BLaER1 treated with 17β-estradiol and CSF1 and Interleukin-3, amounts not matched to agents 10 nM and 100 nM (cell line): ENCODE data around the gene GBF1.

Experiments
- H3K27ac ChIP-seq, 11 experiments: shearing (Covaris generic); formaldehyde crosslinking; 2 replicates each; pipeline ENCODE4 v1.8.1; 2022
- H3K27me3 ChIP-seq, 11 experiments: shearing (Covaris generic); formaldehyde crosslinking; 2 replicates each; pipeline ENCODE4 v1.8.1; 2022
- H3K36me3 ChIP-seq, 11 experiments: shearing (Covaris generic); formaldehyde crosslinking; 2 replicates each; pipeline ENCODE4 v1.8.1; 2022
- H3K4me1 ChIP-seq, 10 experiments: shearing (Covaris generic); formaldehyde crosslinking; 2 replicates each; pipeline ENCODE4 v1.8.1; 2022
- H3K4me2 ChIP-seq, 11 experiments: shearing (Covaris generic); formaldehyde crosslinking; 2 replicates each; pipeline ENCODE4 v1.8.1; 2022
- H3K4me3 ChIP-seq, 10 experiments: shearing (Covaris generic); formaldehyde crosslinking; 2 replicates each; pipeline ENCODE4 v1.8.1; 2022
- H3K9ac ChIP-seq, 11 experiments: shearing (Covaris generic); formaldehyde crosslinking; 2 replicates each; pipeline ENCODE4 v1.8.1; 2022
- H3K9me3 ChIP-seq, 11 experiments: shearing (Covaris generic); formaldehyde crosslinking; replicated peaks in 1 of 11; 2 replicates each; pipeline ENCODE4 v1.8.1; 2022
- H4K20me1 ChIP-seq, 11 experiments: shearing (Covaris generic); formaldehyde crosslinking; 2 replicates each; pipeline ENCODE4 v1.8.1; 2022
- Cebpa-rat ChIP-seq, 11 experiments: shearing (Covaris generic); IDR thresholded peaks; 2 replicates each; pipeline ENCODE4 v1.8.1; 2022

Gene GBF1

GRCh38 chr10:102413053-102413705 is 167.8 kb downstream of the GBF1 start:
- no peak overlapping the region for H3K27ac ChIP-seq
- H3K27me3 ChIP-seq: peaks cover 60 to 100% (median 98%) of the 10 kb centered on the region in 11 experiments
- H3K9me3 ChIP-seq: no peaks in the 10 kb centered on the region
- no peak for TF ChIP-seq Cebpa-rat (IDR thresholded peaks at IDR 0.05)
- peaks cover 9 to 24% (median 13%) of the 10 kb centered on the region in 10 experiments for H3K4me1 ChIP-seq
- peaks cover 0 to 68% (median 0%) of the 10 kb centered on the region in 11 experiments; a peak in 9 of 22 replicates for H4K20me1 ChIP-seq
- H3K9ac ChIP-seq: peak overlapping the region in 2 of 11 experiments; percentile 9 to 23; a peak in 1 of 22 replicates
- no peak overlapping the region for H3K4me3 ChIP-seq
- no peaks in the 10 kb centered on the region for H3K36me3 ChIP-seq
- peak overlapping the region in 9 of 11 experiments; percentile 32 to 65 (median 48); a peak in 18 of 22 replicates for H3K4me2 ChIP-seq

GRCh38 chr10:102413806-102414561 is 168.7 kb downstream of the GBF1 start:
- Histone ChIP-seq H3K27me3 (peaks cover 59 to 100% (median 98%) of the 10 kb centered on the region in 11 experiments), H3K27ac (no peak overlapping the region), H3K9ac (no peak overlapping the region), H4K20me1 (peaks cover 0 to 68% (median 0%) of the 10 kb centered on the region in 11 experiments; a peak in 9 of 22 replicates), H3K9me3 (no peaks in the 10 kb centered on the region), H3K4me2 (peak overlapping the region in 3 of 11 experiments; percentile 18 to 63 (median 35); a peak in 6 of 22 replicates), H3K36me3 (no peaks in the 10 kb centered on the region), H3K4me1 (peaks cover 11 to 26% (median 14%) of the 10 kb centered on the region in 10 experiments), H3K4me3 (no peak overlapping the region)
- TF ChIP-seq Cebpa-rat (IDR thresholded peaks at IDR 0.05): no peak

- Histone ChIP-seq H4K20me1 (peaks cover 0 to 63% (median 0%) of the 10 kb centered on the region in 11 experiments; a peak in 9 of 22 replicates), H3K27ac (no peak overlapping the region), H3K4me1 (peaks cover 19 to 34% (median 22%) of the 10 kb centered on the region in 10 experiments), H3K36me3 (no peaks in the 10 kb centered on the region), H3K27me3 (peaks cover 57 to 100% (median 98%) of the 10 kb centered on the region in 11 experiments), H3K9ac (no peak overlapping the region), H3K4me2 (peak overlapping the region in 3 of 11 experiments; percentile 18 to 63 (median 35); a peak in 5 of 22 replicates), H3K9me3 (no peaks in the 10 kb centered on the region), H3K4me3 (no peak overlapping the region)
- no peak for TF ChIP-seq Cebpa-rat (IDR thresholded peaks at IDR 0.05)
These were observed 169.4 kb downstream of the GBF1 start for GRCh38 chr10:102414749-102415148.

GRCh38 chr10:102416283-102416682 is 171.0 kb downstream of the GBF1 start:
- H4K20me1 ChIP-seq: peaks cover 0 to 51% (median 0%) of the 10 kb centered on the region in 11 experiments; a peak in 8 of 22 replicates
- H3K27me3 ChIP-seq: peaks cover 42 to 85% (median 82%) of the 10 kb centered on the region in 11 experiments
- H3K4me3 ChIP-seq: no peak overlapping the region
- no peak overlapping the region for H3K4me2 ChIP-seq
- no peak overlapping the region for H3K9ac ChIP-seq
- no peak overlapping the region for H3K27ac ChIP-seq
- no peak for TF ChIP-seq Cebpa-rat (IDR thresholded peaks at IDR 0.05)
- H3K9me3 ChIP-seq: no peaks in the 10 kb centered on the region
- H3K4me1 ChIP-seq: peaks cover 26 to 40% (median 30%) of the 10 kb centered on the region in 10 experiments
- H3K36me3 ChIP-seq: no peaks in the 10 kb centered on the region

- H3K27me3 ChIP-seq: peaks cover 38 to 81% (median 78%) of the 10 kb centered on the region in 11 experiments
- H3K27ac ChIP-seq: no peak overlapping the region
- TF ChIP-seq Cebpa-rat (IDR thresholded peaks at IDR 0.05): no peak
- H3K4me3 ChIP-seq: no peak overlapping the region
- H3K4me1 ChIP-seq: peaks cover 26 to 40% (median 30%) of the 10 kb centered on the region in 10 experiments
- H4K20me1 ChIP-seq: peaks cover 0 to 47% (median 0%) of the 10 kb centered on the region in 11 experiments; a peak in 9 of 22 replicates
- no peak overlapping the region for H3K4me2 ChIP-seq
- H3K9ac ChIP-seq: no peak overlapping the region
- no peaks in the 10 kb centered on the region for H3K9me3 ChIP-seq
- no peaks in the 10 kb centered on the region for H3K36me3 ChIP-seq
These were observed 171.4 kb downstream of the GBF1 start for GRCh38 chr10:102416695-102417094.

- peak within 1 kb of the TSS; percentile 81 to 98 (median 88); a peak in 19 of 20 replicates for H3K4me3 ChIP-seq
- peak within 1 kb of the TSS in 3 of 11 experiments; percentile 3 to 90 (median 83); a peak in 2 of 22 replicates for H3K9ac ChIP-seq
- TF ChIP-seq Cebpa-rat (IDR thresholded peaks at IDR 0.05): no peak
- peaks cover 8 to 10% (median 9%) of the 10 kb centered on the region in 11 experiments for H3K36me3 ChIP-seq
- H3K27me3 ChIP-seq: peaks cover 24 to 61% (median 58%) of the 10 kb centered on the region in 11 experiments
- H3K4me2 ChIP-seq: peak within 1 kb of the TSS; percentile 92 to 100 (median 99)
- H3K9me3 ChIP-seq: no peaks in the 10 kb centered on the region
- peaks cover under 1 to 36% (median 10%) of the 10 kb centered on the region in 11 experiments; a peak in 15 of 22 replicates for H4K20me1 ChIP-seq
- peaks cover 33 to 43% (median 37%) of the 10 kb centered on the region in 10 experiments for H3K4me1 ChIP-seq
- no peak within 1 kb of the TSS for H3K27ac ChIP-seq
These were observed 173.4 kb downstream of the GBF1 start, which contains the start of gene PSD for GRCh38 chr10:102418622-102419268. Gene PSD (minus strand): TSS chr10:102418785. CDS start chr10:102417038, 1,747 bp downstream.

- H3K4me3 ChIP-seq: peak overlapping the region; percentile 81 to 98 (median 88)
These were observed 174.2 kb downstream of the GBF1 start for GRCh38 chr10:102419269-102420180.

More at GRCh38 chr10:102419269-102420180, 174.2 kb downstream of the GBF1 start:
- peaks cover 5 to 36% (median 17%) of the 10 kb centered on the region in 11 experiments; a peak in 15 of 22 replicates for H4K20me1 ChIP-seq
- H3K27me3 ChIP-seq: peaks cover 24 to 53% (median 50%) of the 10 kb centered on the region in 11 experiments
- peaks cover 16 to 18% (median 17%) of the 10 kb centered on the region in 11 experiments for H3K36me3 ChIP-seq
- no peak for TF ChIP-seq Cebpa-rat (IDR thresholded peaks at IDR 0.05)
- peak overlapping the region; percentile 79 to 91 (median 85); a peak in 18 of 22 replicates for H3K9ac ChIP-seq
- H3K4me2 ChIP-seq: peak overlapping the region; percentile 92 to 100 (median 99)
- no peaks in the 10 kb centered on the region for H3K9me3 ChIP-seq
- H3K4me1 ChIP-seq: peaks cover 33 to 44% (median 38%) of the 10 kb centered on the region in 10 experiments
- H3K27ac ChIP-seq: peak overlapping the region in 8 of 11 experiments; percentile 72 to 86 (median 80); a peak in 13 of 22 replicates
